Right ventricle myocardium superior (tissue), 1 donor: Measurements from ENCODE around the gene PRKN. TPM values are rescaled to one million over a fixed set of nuclear protein-coding genes. Genes with fewer than 3 reads are reported as not detected.
A peak's percentile ranks its signal among the peaks of the same experiment; 100 is the strongest.

ENCODE experiments used
- ATAC-seq: fragments of 200-7000 bp; cut with Tn5 transposase; one replicate; pipeline ENCODE4 v1.9.1; 2020; ENCODE audit warnings: mild to moderate bottlenecking; ENCODE audit not compliant: poor library complexity
- DNase-seq: peaks from one replicate; pipeline ENCODE4 v3.0.0-alpha.2; 2020
- intact Hi-C: fragments of 100-400 bp; cut with DNase I; formaldehyde crosslinking; loops from one replicate; pipeline ENCODE4 v1.11.2; 2022
- total RNA-seq: library from RNA; stranded (reverse); fragmentation: NEBNext Ultra II Directional; extraction: Animal tissue kit (Norgen Biotek cat#: 25700); gene quantifications from one replicate; pipeline ENCODE4 v1.2.1, GENCODE V29; 2021
- donor health status: DM: no; HTN: yes; CAD: no; lungs with severe emphysema.

Gene PRKN
- total RNA-seq, 1 donor from 2014 or later, result 20.6 TPM

- intact Hi-C loops, result no loop called here
- DNase-seq (no peak), ATAC-seq (no peak)
Observed at GRCh38 chr6:161489626-161490306, 1237.8 kb downstream of the PRKN start.

- intact Hi-C loops, result no loop called here
- no peak for DNase-seq
- ATAC-seq, result no peak
Observed at GRCh38 chr6:161487694-161488093, 1239.9 kb downstream of the PRKN start.

- intact Hi-C loops, result no loop called here
- peak; percentile 25 for ATAC-seq
Observed at GRCh38 chr6:161487217-161487531, 1240.4 kb downstream of the PRKN start.

GRCh38 chr6:161486361-161487216, 1241.0 kb downstream of the PRKN start:
- ATAC-seq (peak; percentile 94), DNase-seq (no peak)
- intact Hi-C loops, result no loop called here

More at GRCh38 chr6:161487217-161487531, 1240.4 kb downstream of the PRKN start:
- DNase-seq, result no peak

GRCh38 chr6:161482517-161482858, 1245.1 kb downstream of the PRKN start:
- intact Hi-C loops, result no loop called here
- ATAC-seq (no peak), DNase-seq (no peak)

- DNase-seq (no peak), ATAC-seq (no peak)
- intact Hi-C loops, result no loop called here
Observed at GRCh38 chr6:161481786-161482516, 1245.6 kb downstream of the PRKN start.

GRCh38 chr6:161480421-161481155, 1247.0 kb downstream of the PRKN start:
- intact Hi-C loops, result no loop called here
- DNase-seq, result no peak
- no peak for ATAC-seq

- ATAC-seq, result no peak
- no peak for DNase-seq
- intact Hi-C loops, result no loop called here
Observed at GRCh38 chr6:161479376-161479775, 1248.2 kb downstream of the PRKN start.

- DNase-seq (no peak), ATAC-seq (no peak)
- intact Hi-C loops, result no loop called here
Observed at GRCh38 chr6:161477876-161478425, 1249.6 kb downstream of the PRKN start.

GRCh38 chr6:161476711-161477110, 1250.9 kb downstream of the PRKN start:
- DNase-seq (no peak), ATAC-seq (no peak)
- intact Hi-C loops, result no loop called here

- intact Hi-C loops, result no loop called here
- no peak for DNase-seq
- ATAC-seq, result no peak
Observed at GRCh38 chr6:161465403-161465802, 1262.2 kb downstream of the PRKN start.

GRCh38 chr6:161463071-161463470, 1264.5 kb downstream of the PRKN start:
- intact Hi-C loops, result no loop called here
- DNase-seq (no peak), ATAC-seq (no peak)

GRCh38 chr6:161462148-161462547, 1265.4 kb downstream of the PRKN start:
- intact Hi-C loops, result no loop called here
- ATAC-seq (no peak), DNase-seq (no peak)

GRCh38 chr6:161459008-161459615, 1268.5 kb downstream of the PRKN start:
- ATAC-seq (no peak), DNase-seq (no peak)
- intact Hi-C loops, result no loop called here

- DNase-seq, result no peak
- intact Hi-C loops, result no loop called here
- ATAC-seq, result no peak
Observed at GRCh38 chr6:161458201-161458951, 1269.2 kb downstream of the PRKN start.

- ATAC-seq (no peak), DNase-seq (no peak)
- intact Hi-C loops, result no loop called here
Observed at GRCh38 chr6:161455848-161456247, 1271.7 kb downstream of the PRKN start.

- intact Hi-C loops, result no loop called here
- DNase-seq (no peak), ATAC-seq (no peak)
Observed at GRCh38 chr6:161453558-161453957, 1274.0 kb downstream of the PRKN start.

GRCh38 chr6:161452241-161452640, 1275.3 kb downstream of the PRKN start:
- ATAC-seq (no peak), DNase-seq (no peak)
- intact Hi-C loops, result no loop called here
